Measurements from ENCODE around the gene MOCS3.

Gene MOCS3

GRCh38 chr20:50982363-50982762, 23.7 kb downstream of the MOCS3 start:
- TF ChIP-seq POLR2AphosphoS5 (IDR thresholded peaks at IDR 0.05; ENCODE audit: borderline replicate concordance, low read depth, low read length) (no peak), FOXP2 (optimal IDR thresholded peaks at IDR 0.05; ENCODE audit: control extremely low read depth, extremely low read length, insufficient read depth) (no peak), EZH2 (IDR thresholded peaks at IDR 0.05) (no peak)
- H3K9me3 ChIP-seq (ENCODE audit: low read depth, low read length) = no peaks in the 10 kb centered on the region
- no peak for DNase-seq (ENCODE audit: low read depth, low spot score)
- no peak overlapping the region for H3K4me3 ChIP-seq
- no peak overlapping the region for H3K9ac ChIP-seq (ENCODE audit: insufficient read length)
- no peaks in the 10 kb centered on the region for H3K36me3 ChIP-seq (ENCODE audit: insufficient read depth, low read length)
- H3K27ac ChIP-seq = no peak overlapping the region

- no peak overlapping the region for H3K9ac ChIP-seq (ENCODE audit: insufficient read length)
Observed at GRCh38 chr20:50983321-50983720, 24.7 kb downstream of the MOCS3 start.

GRCh38 chr20:50987493-50988210, 29.0 kb downstream of the MOCS3 start:
- no peak overlapping the region for H3K9ac ChIP-seq (ENCODE audit: insufficient read length)
- no peak overlapping the region for H3K27ac ChIP-seq
- TF ChIP-seq POLR2AphosphoS5 (IDR thresholded peaks at IDR 0.05; ENCODE audit: borderline replicate concordance, low read depth, low read length) (no peak), EZH2 (IDR thresholded peaks at IDR 0.05) (no peak), FOXP2 (optimal IDR thresholded peaks at IDR 0.05; ENCODE audit: control extremely low read depth, extremely low read length, insufficient read depth) (no peak)
- no peak overlapping the region for H3K4me3 ChIP-seq
- peak; percentile 52 for DNase-seq (ENCODE audit: low read depth, low spot score)
- no peaks in the 10 kb centered on the region for H3K9me3 ChIP-seq (ENCODE audit: low read depth, low read length)
- H3K36me3 ChIP-seq (ENCODE audit: insufficient read depth, low read length) = no peaks in the 10 kb centered on the region

More at GRCh38 chr20:50983321-50983720, 24.7 kb downstream of the MOCS3 start:
- no peak overlapping the region for H3K27ac ChIP-seq
- TF ChIP-seq POLR2AphosphoS5 (IDR thresholded peaks at IDR 0.05; ENCODE audit: borderline replicate concordance, low read depth, low read length) (no peak), FOXP2 (optimal IDR thresholded peaks at IDR 0.05; ENCODE audit: control extremely low read depth, extremely low read length, insufficient read depth) (no peak), EZH2 (IDR thresholded peaks at IDR 0.05) (no peak)
- no peak overlapping the region for H3K4me3 ChIP-seq
- H3K9me3 ChIP-seq (ENCODE audit: low read depth, low read length) = no peaks in the 10 kb centered on the region
- H3K36me3 ChIP-seq (ENCODE audit: insufficient read depth, low read length) = no peaks in the 10 kb centered on the region
- no peak for DNase-seq (ENCODE audit: low read depth, low spot score)

- Histone ChIP-seq H3K4me3 (no peak overlapping the region), H3K36me3 (ENCODE audit: insufficient read depth, low read length) (no peaks in the 10 kb centered on the region), H3K27ac (no peak overlapping the region), H3K9ac (ENCODE audit: insufficient read length) (no peak overlapping the region), H3K9me3 (ENCODE audit: low read depth, low read length) (no peaks in the 10 kb centered on the region)
- DNase-seq (ENCODE audit: low read depth, low spot score) = no peak
- no peak for TF ChIP-seq FOXP2 (optimal IDR thresholded peaks at IDR 0.05; ENCODE audit: control extremely low read depth, extremely low read length, insufficient read depth)
- TF ChIP-seq EZH2 (IDR thresholded peaks at IDR 0.05) = no peak
- TF ChIP-seq POLR2AphosphoS5 (IDR thresholded peaks at IDR 0.05; ENCODE audit: borderline replicate concordance, low read depth, low read length) = no peak
Observed at GRCh38 chr20:50991076-50991475, 32.5 kb downstream of the MOCS3 start.

- Histone ChIP-seq H3K9me3 (ENCODE audit: low read depth, low read length) (no peaks in the 10 kb centered on the region), H3K9ac (ENCODE audit: insufficient read length) (no peak overlapping the region), H3K36me3 (ENCODE audit: insufficient read depth, low read length) (no peaks in the 10 kb centered on the region), H3K27ac (no peak overlapping the region), H3K4me3 (no peak overlapping the region)
- DNase-seq (ENCODE audit: low read depth, low spot score) = no peak
- TF ChIP-seq FOXP2 (optimal IDR thresholded peaks at IDR 0.05; ENCODE audit: control extremely low read depth, extremely low read length, insufficient read depth) = no peak
- no peak for TF ChIP-seq EZH2 (IDR thresholded peaks at IDR 0.05)
- TF ChIP-seq POLR2AphosphoS5 (IDR thresholded peaks at IDR 0.05; ENCODE audit: borderline replicate concordance, low read depth, low read length) = no peak
Observed at GRCh38 chr20:50992336-50992732, 33.7 kb downstream of the MOCS3 start.

GRCh38 chr20:50992733-50993457, 34.3 kb downstream of the MOCS3 start:
- Histone ChIP-seq H3K27ac (no peak overlapping the region), H3K9me3 (ENCODE audit: low read depth, low read length) (no peaks in the 10 kb centered on the region), H3K9ac (ENCODE audit: insufficient read length) (no peak overlapping the region), H3K36me3 (ENCODE audit: insufficient read depth, low read length) (no peaks in the 10 kb centered on the region), H3K4me3 (no peak overlapping the region)
- TF ChIP-seq FOXP2 (optimal IDR thresholded peaks at IDR 0.05; ENCODE audit: control extremely low read depth, extremely low read length, insufficient read depth) (no peak), EZH2 (IDR thresholded peaks at IDR 0.05) (no peak), POLR2AphosphoS5 (IDR thresholded peaks at IDR 0.05; ENCODE audit: borderline replicate concordance, low read depth, low read length) (no peak)
- peak; percentile 65 for DNase-seq (ENCODE audit: low read depth, low spot score)

- TF ChIP-seq EZH2 (IDR thresholded peaks at IDR 0.05) (no peak), FOXP2 (optimal IDR thresholded peaks at IDR 0.05; ENCODE audit: control extremely low read depth, extremely low read length, insufficient read depth) (no peak), POLR2AphosphoS5 (IDR thresholded peaks at IDR 0.05; ENCODE audit: borderline replicate concordance, low read depth, low read length) (no peak)
- Histone ChIP-seq H3K4me3 (no peak overlapping the region), H3K27ac (no peak overlapping the region), H3K36me3 (ENCODE audit: insufficient read depth, low read length) (no peaks in the 10 kb centered on the region), H3K9me3 (ENCODE audit: low read depth, low read length) (no peaks in the 10 kb centered on the region), H3K9ac (ENCODE audit: insufficient read length) (no peak overlapping the region)
- no peak for DNase-seq (ENCODE audit: low read depth, low spot score)
Observed at GRCh38 chr20:50993876-50994275, 35.3 kb downstream of the MOCS3 start.

- TF ChIP-seq EZH2 (IDR thresholded peaks at IDR 0.05) = no peak
- no peak for TF ChIP-seq FOXP2 (optimal IDR thresholded peaks at IDR 0.05; ENCODE audit: control extremely low read depth, extremely low read length, insufficient read depth)
- TF ChIP-seq POLR2AphosphoS5 (IDR thresholded peaks at IDR 0.05; ENCODE audit: borderline replicate concordance, low read depth, low read length) = no peak
- Histone ChIP-seq H3K4me3 (no peak overlapping the region), H3K36me3 (ENCODE audit: insufficient read depth, low read length) (no peaks in the 10 kb centered on the region), H3K9me3 (ENCODE audit: low read depth, low read length) (no peaks in the 10 kb centered on the region), H3K9ac (ENCODE audit: insufficient read length) (no peak overlapping the region), H3K27ac (no peak overlapping the region)
- no peak for DNase-seq (ENCODE audit: low read depth, low spot score)
Observed at GRCh38 chr20:50995506-50995905, 36.9 kb downstream of the MOCS3 start.

Measured in SK-N-MC (cell line).